RPMI8226 (cell line): ENCODE data around the gene PER2.
A peak's percentile ranks its signal among the peaks of the same experiment; 100 is the strongest.

ENCODE experiments used
- DNase-seq: peaks from one replicate; pipeline ENCODE4 v3.0.0-alpha.2; 2015

The PER2 gene

GRCh38 chr2:238263204-238264071, 25.0 kb downstream of the PER2 start:
- peak; percentile 79 for DNase-seq

GRCh38 chr2:238262496-238263122, 25.8 kb downstream of the PER2 start:
- DNase-seq, result no peak

- DNase-seq, result no peak
These were observed 26.6 kb downstream of the PER2 start for GRCh38 chr2:238261718-238262375.

- DNase-seq, result peak; percentile 12
These were observed 27.5 kb downstream of the PER2 start for GRCh38 chr2:238260883-238261282.

- DNase-seq, result peak; percentile 79
These were observed 29.1 kb downstream of the PER2 start for GRCh38 chr2:238259061-238260020.

- no peak for DNase-seq
These were observed 30.4 kb downstream of the PER2 start for GRCh38 chr2:238257786-238258700.

- DNase-seq, result peak; percentile 87
These were observed 31.8 kb downstream of the PER2 start for GRCh38 chr2:238256594-238257104.

GRCh38 chr2:238256111-238256510, 32.3 kb downstream of the PER2 start:
- no peak for DNase-seq

- DNase-seq, result no peak
These were observed 32.8 kb downstream of the PER2 start for GRCh38 chr2:238255636-238256035.

- DNase-seq, result no peak
These were observed 33.3 kb downstream of the PER2 start for GRCh38 chr2:238255151-238255551.

GRCh38 chr2:238254095-238254723, 34.2 kb downstream of the PER2 start:
- DNase-seq, result no peak

- no peak for DNase-seq
These were observed 35.4 kb downstream of the PER2 start for GRCh38 chr2:238252766-238253630.

- no peak for DNase-seq
These were observed 36.4 kb downstream of the PER2 start for GRCh38 chr2:238251986-238252385.

GRCh38 chr2:238251331-238251730, 37.1 kb downstream of the PER2 start:
- no peak for DNase-seq

GRCh38 chr2:238250896-238251295, 37.5 kb downstream of the PER2 start:
- DNase-seq, result no peak

GRCh38 chr2:238247841-238248453, 40.5 kb downstream of the PER2 start:
- no peak for DNase-seq

- no peak for DNase-seq
These were observed 41.2 kb downstream of the PER2 start for GRCh38 chr2:238247002-238247822.

- no peak for DNase-seq
These were observed 44.3 kb downstream of the PER2 start for GRCh38 chr2:238244151-238244550.
